Liver (tissue), 9 donors: ENCODE measurements around the gene FAAH. TPM values are rescaled to one million over a fixed set of nuclear protein-coding genes. Genes with fewer than 3 reads are reported as not detected.

Experiments
- DNase-seq: peaks from one replicate; pipeline ENCODE4 v3.0.0-alpha.2; 2017; ENCODE audit warnings: low spot score
- H3K27ac ChIP-seq, 2 donors: one replicate each; pipeline ENCODE4 v1.7.0; 2013; ENCODE audit warnings: inconsistent platforms in 2 of 2, low read length in 2 of 2, control low read depth in 1 of 2, low read depth in 1 of 2, mild to moderate bottlenecking in 1 of 2
- H3K27me3 ChIP-seq, 4 donors: one replicate each; pipeline versions ENCODE4 v1.6.1 to v1.7.0; 2013; ENCODE audit warnings: low read length in 3 of 4, inconsistent platforms in 1 of 4, mild to moderate bottlenecking in 1 of 4, moderate library complexity in 1 of 4; ENCODE audit not compliant: control insufficient read depth in 4 of 4, insufficient read depth in 4 of 4
- H3K36me3 ChIP-seq, 4 donors: one replicate each; pipeline versions ENCODE4 v1.6.1 to v1.7.0; 2013; ENCODE audit warnings: low read length in 3 of 4, mild to moderate bottlenecking in 3 of 4, low read depth in 1 of 4, moderate library complexity in 1 of 4; ENCODE audit not compliant: control insufficient read depth in 4 of 4, insufficient read depth in 3 of 4
- H3K4me1 ChIP-seq, 4 donors: one replicate each; pipeline versions ENCODE4 v1.6.1 to v1.7.0; 2013; ENCODE audit warnings: low read length in 3 of 4, mild to moderate bottlenecking in 3 of 4, moderate library complexity in 1 of 4; ENCODE audit not compliant: control insufficient read depth in 4 of 4, insufficient read depth in 4 of 4
- H3K4me3 ChIP-seq, 3 donors: one replicate each; pipeline versions ENCODE4 v1.6.1 to v1.7.0; 2013; ENCODE audit warnings: low read length in 3 of 3, control low read depth in 1 of 3, low read depth in 1 of 3, mild to moderate bottlenecking in 1 of 3
- H3K9ac ChIP-seq, 2 donors: one replicate each; pipeline ENCODE4 v1.7.0; 2013; ENCODE audit warnings: low read length in 2 of 2, mild to moderate bottlenecking in 2 of 2, moderate library complexity in 2 of 2, control low read depth in 1 of 2, low read depth in 1 of 2
- H3K9me3 ChIP-seq, 4 donors: one replicate each; pipeline versions ENCODE4 v1.6.1 to v1.7.0; 2013; ENCODE audit warnings: low read length in 3 of 4; ENCODE audit not compliant: control insufficient read depth in 4 of 4
- EGR1 ChIP-seq, 2 donors: IDR thresholded peaks; 2 replicates each; pipeline ENCODE4 v1.6.1; 2016 to 2018; ENCODE audit warnings: antibody characterized with exemption in 2 of 2, low read depth in 2 of 2
- FOXA1 ChIP-seq: IDR thresholded peaks from 2 replicates; pipeline ENCODE4 v1.6.1; 2016; ENCODE audit warnings: antibody characterized with exemption
- FOXA2 ChIP-seq: IDR thresholded peaks from 2 replicates; pipeline ENCODE4 v1.6.1; 2016; ENCODE audit warnings: antibody characterized with exemption
- GABPA ChIP-seq, 2 donors: IDR thresholded peaks in 1 of 2; conservative IDR thresholded peaks in 1 of 2; 2 replicates each; pipeline ENCODE4 v1.6.1; 2016; ENCODE audit warnings: antibody characterized with exemption in 2 of 2, mild to moderate bottlenecking in 1 of 2, moderate library complexity in 1 of 2
- HNF4G ChIP-seq: IDR thresholded peaks from 2 replicates; pipeline ENCODE4 v1.6.1; 2016; ENCODE audit warnings: antibody characterized with exemption
- RAD21 ChIP-seq, 2 donors: IDR thresholded peaks; 2 replicates each; pipeline ENCODE4 v1.6.1; 2016; ENCODE audit warnings: antibody characterized with exemption in 2 of 2, mild to moderate bottlenecking in 2 of 2
- RXRA ChIP-seq, 2 donors: IDR thresholded peaks; 2 replicates each; pipeline ENCODE4 v1.6.1; 2017 to 2018; ENCODE audit warnings: antibody characterized with exemption in 2 of 2, mild to moderate bottlenecking in 1 of 2
- SP1 ChIP-seq: IDR thresholded peaks from 2 replicates; pipeline ENCODE4 v1.6.1; 2018; ENCODE audit warnings: antibody characterized with exemption, mild to moderate bottlenecking
- YY1 ChIP-seq: IDR thresholded peaks from 2 replicates; pipeline ENCODE4 v1.6.1; 2016; ENCODE audit warnings: antibody characterized with exemption, mild to moderate bottlenecking
- WGBS: extraction: QIAGEN DNeasy Blood & Tissue Kit; methylation state at CpG from one replicate; pipeline ENCODE4 v1.1.7; 2013; 5-methylcytosine and 5-hydroxymethylcytosine counted together
- polyA plus RNA-seq, 2 donors: library from polyadenylated mRNA; stranded (reverse) in 1 of 2; unstranded in 1 of 2; fragments of 200-250 nt in 1 of 2; fragments of >200 nt in 1 of 2; fragmentation: Nextera tagmentation in 1 of 2; extraction: Ambion mirVana in 1 of 2; gene quantifications; one replicate each; pipeline versions ENCODE4 v1.2.1 to v1.2.3, GENCODE V29; 2013 to 2015
- total RNA-seq, 2 donors: library from RNA; depleted of rRNA; stranded (reverse); fragments of >200 nt; gene quantifications; one replicate each; pipeline ENCODE4 v1.2.3, GENCODE V29; 2014
- TF ChIP-seq, protein P1 (sequence below): IDR thresholded peaks from 2 replicates; pipeline ENCODE4 v1.6.1; 2016; ENCODE audit warnings: antibody characterized with exemption, mild to moderate bottlenecking
- TF ChIP-seq, protein P2 (sequence below): fragments of 150-350 bp; IDR thresholded peaks from 2 replicates; pipeline ENCODE4 v1.5.1; 2017; ENCODE audit warnings: improper control_type of control experiment, low read depth, low read length; ENCODE audit not compliant: missing input control
- TF ChIP-seq, protein P3 (sequence below): IDR thresholded peaks from 2 replicates; pipeline ENCODE4 v1.6.1; 2016; ENCODE audit warnings: antibody characterized with exemption
- TF ChIP-seq, protein P4 (sequence below): IDR thresholded peaks from 2 replicates; pipeline ENCODE4 v1.6.1; 2016; ENCODE audit warnings: antibody characterized with exemption
- TF ChIP-seq, protein P5 (sequence below): IDR thresholded peaks from 2 replicates; pipeline ENCODE4 v1.6.1; 2016; ENCODE audit warnings: antibody characterized with exemption
- donor health status: healthy.
- donor health status: healthy.
- donor health status: healthy.
- donor health status: healthy.
- donor health status: healthy.

The FAAH gene
- total and polyA plus RNA-seq, 4 donors: 4.3 to 41.5 (median 22.1) TPM

DNA sequence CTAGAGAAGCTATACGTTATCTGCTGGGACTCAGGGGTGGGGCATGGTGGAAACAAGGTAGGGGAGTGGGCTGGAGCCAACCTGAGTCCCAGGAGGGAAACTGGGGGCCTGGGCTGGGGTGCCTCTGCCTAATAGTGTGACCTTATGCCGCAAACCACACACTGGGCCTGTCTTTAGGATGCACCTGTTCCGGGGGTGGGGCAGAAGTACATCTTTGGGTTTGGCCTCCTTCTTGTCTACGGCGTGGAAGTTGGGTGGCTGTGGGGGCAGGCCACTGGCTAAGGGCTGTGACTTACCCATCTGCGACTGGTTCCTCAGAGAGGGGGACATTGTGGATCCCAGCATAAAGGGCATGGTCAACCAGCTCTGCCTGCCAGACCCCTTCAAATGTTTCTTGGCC is 44.2 kb downstream of the FAAH start:
- TF ChIP-seq FOXA1: no peak
- TF ChIP-seq, protein P1, sequence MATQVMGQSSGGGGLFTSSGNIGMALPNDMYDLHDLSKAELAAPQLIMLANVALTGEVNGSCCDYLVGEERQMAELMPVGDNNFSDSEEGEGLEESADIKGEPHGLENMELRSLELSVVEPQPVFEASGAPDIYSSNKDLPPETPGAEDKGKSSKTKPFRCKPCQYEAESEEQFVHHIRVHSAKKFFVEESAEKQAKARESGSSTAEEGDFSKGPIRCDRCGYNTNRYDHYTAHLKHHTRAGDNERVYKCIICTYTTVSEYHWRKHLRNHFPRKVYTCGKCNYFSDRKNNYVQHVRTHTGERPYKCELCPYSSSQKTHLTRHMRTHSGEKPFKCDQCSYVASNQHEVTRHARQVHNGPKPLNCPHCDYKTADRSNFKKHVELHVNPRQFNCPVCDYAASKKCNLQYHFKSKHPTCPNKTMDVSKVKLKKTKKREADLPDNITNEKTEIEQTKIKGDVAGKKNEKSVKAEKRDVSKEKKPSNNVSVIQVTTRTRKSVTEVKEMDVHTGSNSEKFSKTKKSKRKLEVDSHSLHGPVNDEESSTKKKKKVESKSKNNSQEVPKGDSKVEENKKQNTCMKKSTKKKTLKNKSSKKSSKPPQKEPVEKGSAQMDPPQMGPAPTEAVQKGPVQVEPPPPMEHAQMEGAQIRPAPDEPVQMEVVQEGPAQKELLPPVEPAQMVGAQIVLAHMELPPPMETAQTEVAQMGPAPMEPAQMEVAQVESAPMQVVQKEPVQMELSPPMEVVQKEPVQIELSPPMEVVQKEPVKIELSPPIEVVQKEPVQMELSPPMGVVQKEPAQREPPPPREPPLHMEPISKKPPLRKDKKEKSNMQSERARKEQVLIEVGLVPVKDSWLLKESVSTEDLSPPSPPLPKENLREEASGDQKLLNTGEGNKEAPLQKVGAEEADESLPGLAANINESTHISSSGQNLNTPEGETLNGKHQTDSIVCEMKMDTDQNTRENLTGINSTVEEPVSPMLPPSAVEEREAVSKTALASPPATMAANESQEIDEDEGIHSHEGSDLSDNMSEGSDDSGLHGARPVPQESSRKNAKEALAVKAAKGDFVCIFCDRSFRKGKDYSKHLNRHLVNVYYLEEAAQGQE: no peak
- TF ChIP-seq, protein P2, sequence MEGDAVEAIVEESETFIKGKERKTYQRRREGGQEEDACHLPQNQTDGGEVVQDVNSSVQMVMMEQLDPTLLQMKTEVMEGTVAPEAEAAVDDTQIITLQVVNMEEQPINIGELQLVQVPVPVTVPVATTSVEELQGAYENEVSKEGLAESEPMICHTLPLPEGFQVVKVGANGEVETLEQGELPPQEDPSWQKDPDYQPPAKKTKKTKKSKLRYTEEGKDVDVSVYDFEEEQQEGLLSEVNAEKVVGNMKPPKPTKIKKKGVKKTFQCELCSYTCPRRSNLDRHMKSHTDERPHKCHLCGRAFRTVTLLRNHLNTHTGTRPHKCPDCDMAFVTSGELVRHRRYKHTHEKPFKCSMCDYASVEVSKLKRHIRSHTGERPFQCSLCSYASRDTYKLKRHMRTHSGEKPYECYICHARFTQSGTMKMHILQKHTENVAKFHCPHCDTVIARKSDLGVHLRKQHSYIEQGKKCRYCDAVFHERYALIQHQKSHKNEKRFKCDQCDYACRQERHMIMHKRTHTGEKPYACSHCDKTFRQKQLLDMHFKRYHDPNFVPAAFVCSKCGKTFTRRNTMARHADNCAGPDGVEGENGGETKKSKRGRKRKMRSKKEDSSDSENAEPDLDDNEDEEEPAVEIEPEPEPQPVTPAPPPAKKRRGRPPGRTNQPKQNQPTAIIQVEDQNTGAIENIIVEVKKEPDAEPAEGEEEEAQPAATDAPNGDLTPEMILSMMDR: no peak
- no peak for TF ChIP-seq RXRA (IDR thresholded peaks at IDR 0.05)
- TF ChIP-seq RAD21 (IDR thresholded peaks at IDR 0.05): no peak
- no peak for TF ChIP-seq YY1
- TF ChIP-seq, protein P3, sequence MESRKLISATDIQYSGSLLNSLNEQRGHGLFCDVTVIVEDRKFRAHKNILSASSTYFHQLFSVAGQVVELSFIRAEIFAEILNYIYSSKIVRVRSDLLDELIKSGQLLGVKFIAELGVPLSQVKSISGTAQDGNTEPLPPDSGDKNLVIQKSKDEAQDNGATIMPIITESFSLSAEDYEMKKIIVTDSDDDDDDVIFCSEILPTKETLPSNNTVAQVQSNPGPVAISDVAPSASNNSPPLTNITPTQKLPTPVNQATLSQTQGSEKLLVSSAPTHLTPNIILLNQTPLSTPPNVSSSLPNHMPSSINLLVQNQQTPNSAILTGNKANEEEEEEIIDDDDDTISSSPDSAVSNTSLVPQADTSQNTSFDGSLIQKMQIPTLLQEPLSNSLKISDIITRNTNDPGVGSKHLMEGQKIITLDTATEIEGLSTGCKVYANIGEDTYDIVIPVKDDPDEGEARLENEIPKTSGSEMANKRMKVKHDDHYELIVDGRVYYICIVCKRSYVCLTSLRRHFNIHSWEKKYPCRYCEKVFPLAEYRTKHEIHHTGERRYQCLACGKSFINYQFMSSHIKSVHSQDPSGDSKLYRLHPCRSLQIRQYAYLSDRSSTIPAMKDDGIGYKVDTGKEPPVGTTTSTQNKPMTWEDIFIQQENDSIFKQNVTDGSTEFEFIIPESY: no peak
- TF ChIP-seq, protein P4, sequence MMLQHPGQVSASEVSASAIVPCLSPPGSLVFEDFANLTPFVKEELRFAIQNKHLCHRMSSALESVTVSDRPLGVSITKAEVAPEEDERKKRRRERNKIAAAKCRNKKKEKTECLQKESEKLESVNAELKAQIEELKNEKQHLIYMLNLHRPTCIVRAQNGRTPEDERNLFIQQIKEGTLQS: no peak
- no peaks in the 10 kb centered on the region for H3K36me3 ChIP-seq
- H3K9me3 ChIP-seq: no peaks in the 10 kb centered on the region
- no peak for DNase-seq
- H3K27me3 ChIP-seq: no peaks in the 10 kb centered on the region
- WGBS: 94% methylated on average over 6 of the region's 6 CpGs
- H3K4me3 ChIP-seq: no peak overlapping the region
- no peak overlapping the region for H3K9ac ChIP-seq
- H3K4me1 ChIP-seq: peaks cover 0 to 6% (median 3%) of the 10 kb centered on the region in 4 donors
- H3K27ac ChIP-seq: no peak overlapping the region

DNA sequence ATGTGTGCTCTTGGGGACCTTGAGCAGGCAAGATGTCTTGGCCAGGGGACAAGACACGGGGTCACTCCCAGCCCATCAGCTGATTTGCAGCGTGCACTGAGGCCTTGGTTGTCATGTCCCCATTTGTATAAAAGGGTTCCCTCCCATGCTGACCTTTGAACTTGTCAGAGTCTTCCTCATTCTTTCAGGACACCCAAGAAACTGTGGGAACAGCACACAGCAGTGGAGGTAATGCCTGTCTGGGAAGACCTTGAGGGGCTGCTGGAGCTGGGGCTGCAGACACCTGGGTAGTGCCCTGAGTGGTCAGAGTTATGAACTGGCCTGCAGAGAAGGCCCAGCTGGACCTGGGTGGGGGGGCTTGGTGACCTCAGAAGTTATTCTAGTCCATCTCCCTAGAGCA is 46.4 kb downstream of the FAAH start:
- TF ChIP-seq YY1: no peak
- no peak for TF ChIP-seq FOXA1
- TF ChIP-seq, protein P3: no peak
- TF ChIP-seq FOXA2: no peak
- no peak for TF ChIP-seq EGR1 (IDR thresholded peaks at IDR 0.05; ENCODE audit: low read depth in 2 of 2)
- TF ChIP-seq, protein P5, sequence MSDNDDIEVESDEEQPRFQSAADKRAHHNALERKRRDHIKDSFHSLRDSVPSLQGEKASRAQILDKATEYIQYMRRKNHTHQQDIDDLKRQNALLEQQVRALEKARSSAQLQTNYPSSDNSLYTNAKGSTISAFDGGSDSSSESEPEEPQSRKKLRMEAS: no peak
- TF ChIP-seq SP1: no peak
- TF ChIP-seq RXRA (IDR thresholded peaks at IDR 0.05): no peak
- TF ChIP-seq, protein P4: no peak
- TF ChIP-seq HNF4G: no peak
- TF ChIP-seq, protein P1: no peak
- TF ChIP-seq GABPA (IDR thresholded peaks at IDR 0.05 in 1 of 2, conservative IDR thresholded peaks at IDR 0.05 in 1 of 2): no peak
- 91% methylated on average over 2 of the region's 2 CpGs for whole genome bisulfite sequencing
- no peak for DNase-seq

More for the DNA sequence above, 46.4 kb downstream of the FAAH start:
- Histone ChIP-seq H3K4me3 (no peak overlapping the region), H3K9ac (no peak overlapping the region), H3K4me1 (peaks cover 0 to 6% (median 3%) of the 10 kb centered on the region in 4 donors), H3K9me3 (no peaks in the 10 kb centered on the region), H3K27ac (no peak overlapping the region), H3K27me3 (no peaks in the 10 kb centered on the region), H3K36me3 (no peaks in the 10 kb centered on the region)
